HCT116 (cell line): Measurements from ENCODE around the gene CERK. TPM values are rescaled to one million over a fixed set of nuclear protein-coding genes. Genes with fewer than 3 reads are reported as not detected.

Experiments used
- ATAC-seq: fragments of 200-7000 bp; cut with Tn5 transposase; 2 replicates; pipeline ENCODE4 v1.9.1; 2020; ENCODE audit warnings: mild to moderate bottlenecking, moderate library complexity
- BruUV-seq: library from RNA; stranded (reverse); fragments of 400-500 nt; replicated peaks from 2 replicates; lab custom pipeline; 2021; lab: Mats Ljungman, UMichigan
- CTCF ChIA-PET: fragments of 300-600 bp; sonication (Branson Sonifier 250); formaldehyde crosslinking; loops from one replicate; lab custom pipeline; 2021; ENCODE audit warnings: antibody characterized with exemption; lab: Charles Lee
- POLR2A ChIA-PET: fragments of 300-600, 350-600 bp; sonication (Branson Sonifier 250); formaldehyde crosslinking; loops from one replicate; lab custom pipeline; 2021; ENCODE audit warnings: antibody characterized with exemption; lab: Charles Lee
- RAD21 ChIA-PET, 2 experiments: fragments of 300-600 bp; sonication (Branson Sonifier 250); formaldehyde crosslinking; loops; one replicate each; lab custom pipeline; 2023; ENCODE audit warnings: low total read pairs in 2 of 2; ENCODE audit not compliant: uncharacterized antibody in 2 of 2, unreplicated experiment in 2 of 2, low non-redundant PET in 1 of 2; lab: Charles Lee
- DNase-seq: peaks from one replicate; pipeline ENCODE4 v3.0.0-alpha.2; 2010; ENCODE audit warnings: low read depth, low spot score
- H2AFZ ChIP-seq: fragments of 200-600 bp; shearing (Covaris generic), sonication (generic); 2 replicates; pipeline ENCODE4 v1.6.1; 2017; ENCODE audit warnings: low read depth, mixed run types, mixed read lengths, antibody characterized with exemption, low read length; ENCODE audit not compliant: poor library complexity, severe bottlenecking
- H3K27ac ChIP-seq: 2 replicates; pipeline ENCODE4 v1.5.1; 2012; ENCODE audit warnings: low read depth, low read length
- H3K27me3 ChIP-seq: fragments of 200-600 bp; sonication (generic); 2 replicates; pipeline ENCODE4 v1.6.1; 2016; ENCODE audit warnings: mixed run types, low read length, mixed read lengths; ENCODE audit not compliant: insufficient read depth
- H3K36me3 ChIP-seq, 2 experiments: fragments of 200-500 bp in 1 of 2; fragments of 200-600 bp in 1 of 2; sonication (Bioruptor generic) in 1 of 2; sonication (generic) in 1 of 2; 2 replicates each; pipeline versions ENCODE4 v1.5.1 to v1.6.1; 2014 to 2016; ENCODE audit warnings: low read length in 2 of 2, inconsistent platforms in 1 of 2, mixed read lengths in 1 of 2, mixed run types in 1 of 2; ENCODE audit not compliant: insufficient read depth in 2 of 2, control insufficient read depth in 1 of 2
- H3K4me1 ChIP-seq, 2 experiments: fragments of 200-600 bp in 1 of 2; sonication (generic) in 1 of 2; 2 replicates each; pipeline versions ENCODE4 v1.5.1 to v1.6.1; 2012 to 2017; ENCODE audit warnings: low read length in 2 of 2, inconsistent platforms in 1 of 2, mild to moderate bottlenecking in 1 of 2, mixed read lengths in 1 of 2, mixed run types in 1 of 2, moderate library complexity in 1 of 2; ENCODE audit not compliant: insufficient read depth in 2 of 2, control insufficient read depth in 1 of 2
- H3K4me2 ChIP-seq: fragments of 200-600 bp; sonication (generic); 2 replicates; pipeline ENCODE4 v1.6.1; 2017; ENCODE audit warnings: mixed run types, low read length, mixed read lengths
- H3K4me3 ChIP-seq, 2 experiments: fragments of 200-600 bp in 1 of 2; sonication (generic) in 1 of 2; replicated peaks in 1 of 2; 2 replicates each; pipeline ENCODE4 v1.5.1; 2011 to 2016; ENCODE audit warnings: low read length in 2 of 2, control low read depth in 1 of 2, low read depth in 1 of 2, mild to moderate bottlenecking in 1 of 2, mixed read lengths in 1 of 2, mixed run types in 1 of 2
- H3K79me2 ChIP-seq: fragments of 200-600 bp; sonication (generic); 2 replicates; pipeline ENCODE4 v1.6.1; 2017; ENCODE audit warnings: mild to moderate bottlenecking, mixed run types, low read length, moderate library complexity, mixed read lengths; ENCODE audit not compliant: insufficient read depth
- H3K9ac ChIP-seq: fragments of 200-600 bp; sonication (generic); 2 replicates; pipeline ENCODE4 v1.6.1; 2016; ENCODE audit warnings: low read length, mixed read lengths
- H3K9me2 ChIP-seq: fragments of 200-600 bp; sonication (generic), shearing (Covaris generic); 2 replicates; pipeline ENCODE4 v1.6.1; 2017; ENCODE audit warnings: mixed run types, mild to moderate bottlenecking, moderate library complexity; ENCODE audit not compliant: insufficient read depth
- H3K9me3 ChIP-seq, 2 experiments: fragments of 200-500 bp in 1 of 2; fragments of 200-600 bp in 1 of 2; sonication (Bioruptor generic) in 1 of 2; sonication (generic) in 1 of 2; 2 replicates each; pipeline ENCODE4 v1.6.1; 2014 to 2017; ENCODE audit warnings: low read length in 2 of 2, mixed read lengths in 2 of 2, inconsistent platforms in 1 of 2, low read depth in 1 of 2, mild to moderate bottlenecking in 1 of 2, mixed run types in 1 of 2, moderate library complexity in 1 of 2; ENCODE audit not compliant: control insufficient read depth in 1 of 2, insufficient read depth in 1 of 2
- H4K20me1 ChIP-seq: fragments of 200-600 bp; sonication (generic), shearing (Covaris generic); 2 replicates; pipeline ENCODE4 v1.6.1; 2017; ENCODE audit warnings: mixed run types, mild to moderate bottlenecking, moderate library complexity; ENCODE audit not compliant: insufficient read depth
- CBX3 ChIP-seq: IDR thresholded peaks from 2 replicates; pipeline ENCODE4 v1.6.1; 2012; ENCODE audit warnings: low read depth
- ELF1 ChIP-seq: IDR thresholded peaks from 2 replicates; pipeline ENCODE4 v1.6.1; 2012; ENCODE audit warnings: low read depth, borderline replicate concordance
- EZH2 ChIP-seq: fragments of 200-600 bp; sonication (generic); IDR thresholded peaks from 2 replicates; pipeline ENCODE4 v1.6.1; 2017; ENCODE audit warnings: antibody characterized with exemption, mixed run types
- EZH2phosphoT487 ChIP-seq: fragments of 200-600 bp; IDR thresholded peaks from 2 replicates; pipeline ENCODE4 v1.6.1; 2018; ENCODE audit warnings: antibody characterized with exemption, borderline replicate concordance
- FOSL1 ChIP-seq: IDR thresholded peaks from 2 replicates; pipeline ENCODE4 v1.6.1; 2012; ENCODE audit warnings: low read depth
- JUND ChIP-seq: IDR thresholded peaks from 2 replicates; pipeline ENCODE4 v1.6.1; 2012
- POLR2A ChIP-seq: IDR thresholded peaks from 2 replicates; pipeline ENCODE4 v1.7.0; 2011; ENCODE audit warnings: borderline replicate concordance; ENCODE audit not compliant: insufficient read depth, insufficient read length; ENCODE audit errors: extremely low read depth
- TCF7L2 ChIP-seq: IDR thresholded peaks from 2 replicates; pipeline ENCODE4 v1.7.0; 2011; ENCODE audit warnings: borderline replicate concordance, inconsistent platforms; ENCODE audit not compliant: insufficient read depth, insufficient read length; ENCODE audit errors: extremely low read depth
- ZFX ChIP-seq: fragments of 450-650 bp; IDR thresholded peaks from 2 replicates; pipeline ENCODE4 v1.6.1; 2017
- ZNF274 ChIP-seq: fragments of 200-500 bp; sonication (Bioruptor generic); IDR thresholded peaks from 2 replicates; pipeline ENCODE4 v1.6.1; 2014; ENCODE audit warnings: mild to moderate bottlenecking, low read depth, low read length, inconsistent platforms
- intact Hi-C: fragments of 100-400 bp; cut with micrococcal nuclease; formaldehyde crosslinking; loops from 2 replicates; pipeline ENCODE4 v1.10.0; 2022
- total RNA-seq: library from RNA; stranded (reverse); gene quantifications from one replicate; pipeline ENCODE4 v1.2.1, GENCODE V29; 2021; ENCODE audit not compliant: unreplicated experiment
- TF ChIP-seq, protein P1 (sequence below): IDR thresholded peaks from 2 replicates; pipeline ENCODE4 v1.6.1; 2012
- TF ChIP-seq, protein P2 (sequence below): IDR thresholded peaks from 2 replicates; pipeline ENCODE4 v1.6.1; 2011; ENCODE audit warnings: mild to moderate bottlenecking, low read length, moderate library complexity; ENCODE audit not compliant: insufficient replicate concordance; ENCODE audit errors: extremely low read depth

CERK gene
- total RNA-seq, 1 experiment from 2014 or later, result 35.0 TPM

DNA sequence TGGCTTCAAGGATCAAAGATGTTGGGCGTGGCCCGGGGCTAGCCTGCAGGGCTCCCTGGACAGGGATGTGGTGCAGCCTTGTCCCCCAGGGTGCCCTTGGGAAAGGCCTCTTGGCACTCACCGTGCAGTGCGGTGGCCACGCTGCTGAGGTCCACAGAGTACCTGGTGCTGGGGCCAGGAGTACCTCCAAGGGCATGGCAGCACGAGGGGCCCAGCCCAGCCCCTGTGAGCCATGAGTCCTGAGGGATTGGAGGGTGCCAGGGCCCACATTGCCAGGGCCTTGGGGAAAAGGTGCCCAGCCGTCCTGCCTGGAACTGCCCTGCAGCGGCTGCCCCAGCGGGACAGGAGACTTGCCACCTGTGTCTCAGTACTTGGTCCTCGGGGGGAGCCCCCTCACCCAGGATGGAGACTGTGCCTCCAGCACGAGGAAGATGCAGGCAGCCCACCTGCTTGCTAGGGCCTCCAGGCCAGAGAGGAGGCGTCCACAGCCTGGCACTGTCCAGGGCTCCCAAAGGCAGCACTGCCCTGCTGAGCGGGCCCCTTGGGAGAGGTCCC, 73.7 kb downstream of the CERK start:
- Histone ChIP-seq H3K9me3 (no peaks in the 10 kb centered on the region), H2AFZ (no peak overlapping the region), H4K20me1 (no peaks in the 10 kb centered on the region), H3K4me2 (no peak overlapping the region), H3K9ac (no peak overlapping the region), H3K4me1 (peaks cover 23 to 25% of the 10 kb centered on the region in 2 experiments), H3K27me3 (no peaks in the 10 kb centered on the region), H3K27ac (no peak overlapping the region), H3K36me3 (no peaks in the 10 kb centered on the region), H3K4me3 (no peak overlapping the region), H3K79me2 (no peaks in the 10 kb centered on the region), H3K9me2 (no peaks in the 10 kb centered on the region)
- no TSS peak for BruUV-seq
- ChIA-PET RAD21 (no interaction called here), POLR2A (no interaction called here), CTCF (no interaction called here)
- no peak for DNase-seq
- TF ChIP-seq, protein P1, sequence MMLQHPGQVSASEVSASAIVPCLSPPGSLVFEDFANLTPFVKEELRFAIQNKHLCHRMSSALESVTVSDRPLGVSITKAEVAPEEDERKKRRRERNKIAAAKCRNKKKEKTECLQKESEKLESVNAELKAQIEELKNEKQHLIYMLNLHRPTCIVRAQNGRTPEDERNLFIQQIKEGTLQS, result no peak
- no peak for TF ChIP-seq EZH2
- no peak for TF ChIP-seq POLR2A
- no peak for TF ChIP-seq ELF1
- no peak for TF ChIP-seq ZNF274
- no peak for TF ChIP-seq JUND
- intact Hi-C loops, result loop anchor here (5.0 kb wide), 1 partner anchor 102 kb away; no protein-coding TSS in a partner anchor
- no peak for ATAC-seq

DNA sequence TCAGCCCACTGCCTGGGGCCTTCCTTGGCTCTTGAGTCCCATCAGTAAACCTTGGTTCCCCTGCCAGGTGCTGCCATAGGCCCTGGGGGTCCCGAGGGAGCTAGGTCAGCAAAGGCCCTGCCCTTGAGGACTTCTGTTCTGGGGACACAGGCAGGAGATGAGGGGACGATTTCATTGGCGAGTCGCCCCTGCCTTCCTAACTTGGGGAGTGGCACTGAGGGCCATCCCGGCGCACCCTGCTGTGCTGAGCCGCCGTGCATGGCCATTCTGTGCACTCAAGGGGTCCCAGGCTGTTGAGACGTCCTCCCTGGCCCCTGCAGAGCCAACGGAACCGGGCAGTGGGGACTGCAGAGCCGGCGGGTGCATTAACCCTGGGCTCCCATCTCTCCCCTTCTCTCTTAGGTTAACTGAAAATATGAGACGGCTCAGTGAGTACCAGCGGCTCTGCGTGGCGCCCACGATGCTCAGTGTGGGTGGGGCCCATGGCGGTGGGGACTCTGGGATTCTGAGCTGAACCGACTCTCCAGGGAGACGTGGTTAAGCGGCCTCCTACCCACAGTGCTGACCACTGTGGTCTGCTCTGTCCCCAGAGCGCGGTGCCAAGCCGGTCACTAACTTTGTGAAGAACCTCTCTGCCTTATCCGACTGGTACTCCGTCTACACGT, 74.5 kb downstream of the CERK start:
- no TSS peak for BruUV-seq
- ATAC-seq, result no peak
- intact Hi-C loops, result loop anchor here (5.0 kb wide), 1 partner anchor 101 kb away; no protein-coding TSS in a partner anchor
- TF ChIP-seq, protein P2, sequence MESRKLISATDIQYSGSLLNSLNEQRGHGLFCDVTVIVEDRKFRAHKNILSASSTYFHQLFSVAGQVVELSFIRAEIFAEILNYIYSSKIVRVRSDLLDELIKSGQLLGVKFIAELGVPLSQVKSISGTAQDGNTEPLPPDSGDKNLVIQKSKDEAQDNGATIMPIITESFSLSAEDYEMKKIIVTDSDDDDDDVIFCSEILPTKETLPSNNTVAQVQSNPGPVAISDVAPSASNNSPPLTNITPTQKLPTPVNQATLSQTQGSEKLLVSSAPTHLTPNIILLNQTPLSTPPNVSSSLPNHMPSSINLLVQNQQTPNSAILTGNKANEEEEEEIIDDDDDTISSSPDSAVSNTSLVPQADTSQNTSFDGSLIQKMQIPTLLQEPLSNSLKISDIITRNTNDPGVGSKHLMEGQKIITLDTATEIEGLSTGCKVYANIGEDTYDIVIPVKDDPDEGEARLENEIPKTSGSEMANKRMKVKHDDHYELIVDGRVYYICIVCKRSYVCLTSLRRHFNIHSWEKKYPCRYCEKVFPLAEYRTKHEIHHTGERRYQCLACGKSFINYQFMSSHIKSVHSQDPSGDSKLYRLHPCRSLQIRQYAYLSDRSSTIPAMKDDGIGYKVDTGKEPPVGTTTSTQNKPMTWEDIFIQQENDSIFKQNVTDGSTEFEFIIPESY, result no peak
- TF ChIP-seq ELF1 (no peak), POLR2A (no peak), EZH2phosphoT487 (no peak), CBX3 (no peak), ZNF274 (no peak), EZH2 (no peak), FOSL1 (no peak), TCF7L2 (no peak), ZFX (no peak)
- TF ChIP-seq, protein P1, result no peak

More for the DNA sequence above, 74.5 kb downstream of the CERK start:
- H3K27ac ChIP-seq, result no peak overlapping the region
- H3K79me2 ChIP-seq, result no peaks in the 10 kb centered on the region
- no peak overlapping the region for H2AFZ ChIP-seq
- H3K4me3 ChIP-seq, result no peak overlapping the region
- no peak overlapping the region for H3K9ac ChIP-seq
- no peaks in the 10 kb centered on the region for H3K36me3 ChIP-seq
- H3K9me2 ChIP-seq, result no peaks in the 10 kb centered on the region
- POLR2A ChIA-PET, result no interaction called here
- H3K4me2 ChIP-seq, result no peak overlapping the region
- no peaks in the 10 kb centered on the region for H3K9me3 ChIP-seq
- no peak for DNase-seq
- H3K4me1 ChIP-seq, result peaks cover 23 to 25% of the 10 kb centered on the region in 2 experiments
- RAD21 ChIA-PET, result no interaction called here
- H3K27me3 ChIP-seq, result no peaks in the 10 kb centered on the region
- H4K20me1 ChIP-seq, result no peaks in the 10 kb centered on the region
- CTCF ChIA-PET, result no interaction called here
